Measurements from ENCODE around the gene FAM120B.
"Not testable (repeated sequence)": the region's sequence is repeated elsewhere in the genome, so short reads cannot be mapped to it uniquely, and the experiment has no call there.

Gene FAM120B

GRCh38 chr6:170306324-170307079, at the start of gene FAM120B:
Gene FAM120B, plus strand, starts transcription at chr6:170306758. Its CDS starts 10,633 bp downstream, at chr6:170317391.
- DNase-seq (ENCODE audit: low read depth), result peak; percentile 94

GRCh38 chr6:170257376-170257775, 49.2 kb upstream of the FAM120B start:
- no peak for DNase-seq (ENCODE audit: low read depth)

GRCh38 chr6:170258407-170258806, 48.2 kb upstream of the FAM120B start:
- DNase-seq (ENCODE audit: low read depth), result no peak

GRCh38 chr6:170259278-170259677, 47.3 kb upstream of the FAM120B start:
- DNase-seq (ENCODE audit: low read depth), result no peak

GRCh38 chr6:170260686-170261085, 45.9 kb upstream of the FAM120B start:
- no peak for DNase-seq (ENCODE audit: low read depth)

- DNase-seq (ENCODE audit: low read depth), result no peak
These were observed 44.7 kb upstream of the FAM120B start for GRCh38 chr6:170261643-170262488.

- no peak for DNase-seq (ENCODE audit: low read depth)
These were observed 44.0 kb upstream of the FAM120B start for GRCh38 chr6:170262489-170263088.

GRCh38 chr6:170263410-170263809, 43.1 kb upstream of the FAM120B start:
- no peak for DNase-seq (ENCODE audit: low read depth)

- DNase-seq (ENCODE audit: low read depth), result no peak
These were observed 42.5 kb upstream of the FAM120B start for GRCh38 chr6:170264086-170264485.

GRCh38 chr6:170264644-170265043, 41.9 kb upstream of the FAM120B start:
- DNase-seq (ENCODE audit: low read depth), result not testable (repeated sequence)

GRCh38 chr6:170265655-170266054, 40.9 kb upstream of the FAM120B start:
- no peak for DNase-seq (ENCODE audit: low read depth)

GRCh38 chr6:170266061-170266825, 40.3 kb upstream of the FAM120B start:
- DNase-seq (ENCODE audit: low read depth), result no peak

GRCh38 chr6:170267688-170268087, 38.9 kb upstream of the FAM120B start:
- DNase-seq (ENCODE audit: low read depth), result no peak

- no peak for DNase-seq (ENCODE audit: low read depth)
These were observed 38.1 kb upstream of the FAM120B start for GRCh38 chr6:170268216-170269129.

- no peak for DNase-seq (ENCODE audit: low read depth)
These were observed 37.3 kb upstream of the FAM120B start for GRCh38 chr6:170269151-170269845.

- no peak for DNase-seq (ENCODE audit: low read depth)
These were observed 36.6 kb upstream of the FAM120B start for GRCh38 chr6:170269846-170270541.

- DNase-seq (ENCODE audit: low read depth), result no peak
These were observed 35.5 kb upstream of the FAM120B start for GRCh38 chr6:170270984-170271593.

GRCh38 chr6:170271771-170272314, 34.7 kb upstream of the FAM120B start:
- DNase-seq (ENCODE audit: low read depth), result peak; percentile 55
